NCI-H187 treated with DMSO at 0.1 percent for 48 hours (cell line): Measurements from ENCODE around the gene RWDD2A.

Source experiments
- DNase-seq: peaks from one replicate; lab custom pipeline; 2025; lab: John Stamatoyannopoulos, UW

The RWDD2A gene

DNA sequence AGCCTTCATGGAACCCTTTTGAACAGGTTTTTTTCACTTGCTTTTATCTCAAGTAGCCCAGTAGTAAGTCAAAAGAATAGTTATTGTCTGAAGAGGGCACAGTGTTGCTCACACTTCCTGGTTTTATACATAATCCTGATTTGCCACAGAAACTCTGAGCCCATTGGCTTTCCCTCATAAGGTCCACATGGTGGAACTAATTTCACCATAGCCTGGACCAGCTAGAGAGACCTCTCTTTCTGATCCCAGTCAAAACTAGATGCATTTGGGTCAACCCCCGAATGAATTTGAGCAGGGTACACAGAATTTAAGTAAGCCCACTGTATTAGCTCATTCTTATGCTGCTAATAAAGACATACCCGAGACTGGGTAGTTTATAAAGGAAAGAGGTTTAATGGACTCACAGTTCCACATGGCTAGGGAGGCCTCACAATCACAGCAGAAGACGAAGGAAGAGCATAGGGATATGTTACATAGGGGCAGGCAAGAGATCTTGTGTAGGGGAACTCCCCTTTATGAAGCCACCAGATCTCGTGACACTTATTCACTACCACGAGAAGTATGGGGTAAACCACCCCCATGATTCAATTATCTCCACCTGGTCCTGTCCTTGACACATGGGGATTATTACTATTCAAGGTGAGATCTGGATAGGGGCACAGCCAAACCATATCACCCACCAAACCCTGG lies 6.2 kb downstream of the RWDD2A start:
- no peak for DNase-seq

- no peak for DNase-seq
These were observed 6.7 kb downstream of the RWDD2A start for GRCh38 chr6:83199863-83200225.

- DNase-seq, result no peak
These were observed 8.9 kb downstream of the RWDD2A start for GRCh38 chr6:83202031-83202430.

DNA sequence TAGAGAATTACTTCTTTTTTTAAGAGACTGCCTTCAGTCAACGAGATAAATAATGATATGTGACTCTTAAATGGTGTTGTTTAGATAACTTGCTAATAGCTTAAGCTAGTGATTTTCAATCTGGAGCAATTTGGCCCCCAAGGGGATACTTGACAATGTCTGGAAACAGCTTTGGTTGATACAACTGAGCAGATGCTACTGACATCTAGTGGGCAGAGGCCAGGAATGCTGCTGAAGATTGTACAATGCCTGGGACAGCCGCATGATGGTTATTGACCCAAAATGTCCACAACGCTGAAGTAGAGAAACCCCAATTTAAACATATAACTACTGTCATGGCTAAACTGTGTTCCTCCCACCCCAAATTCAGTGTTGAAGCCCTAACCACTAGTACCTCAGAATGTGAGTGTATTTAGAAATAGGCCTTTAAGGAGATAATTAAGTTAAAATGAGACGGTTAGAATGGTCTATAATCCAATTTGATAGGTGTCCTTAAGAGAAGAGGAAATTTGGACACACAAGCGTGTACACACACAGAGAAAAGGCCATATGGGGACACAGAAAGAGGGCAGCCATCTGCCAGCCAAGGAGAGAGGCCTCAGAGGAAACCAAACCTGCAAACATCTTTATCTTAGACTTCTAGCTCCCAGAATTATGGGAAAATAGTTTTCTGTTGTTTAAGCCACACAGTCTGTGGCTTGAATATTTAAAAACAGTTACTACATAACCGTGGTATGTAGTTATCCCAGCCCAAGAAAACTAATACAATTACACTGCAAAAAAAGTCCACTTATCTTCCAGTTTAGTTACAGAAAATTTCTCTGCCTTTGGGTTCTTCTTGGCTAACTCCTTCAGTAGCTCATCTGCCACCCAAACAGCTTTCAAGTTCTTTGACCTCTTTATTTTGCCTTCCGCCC lies 22.2 kb downstream of the RWDD2A start:
- DNase-seq, result peak; percentile 26

GRCh38 chr6:83216806-83217205 lies 23.6 kb downstream of the RWDD2A start:
- no peak for DNase-seq

GRCh38 chr6:83218646-83219045 lies 25.5 kb downstream of the RWDD2A start:
- no peak for DNase-seq

- no peak for DNase-seq
These were observed 27.0 kb downstream of the RWDD2A start for GRCh38 chr6:83220121-83220520.

GRCh38 chr6:83221276-83221675 lies 28.1 kb downstream of the RWDD2A start:
- no peak for DNase-seq

- DNase-seq, result no peak
These were observed 28.8 kb downstream of the RWDD2A start for GRCh38 chr6:83221889-83222479.

- DNase-seq, result no peak
These were observed 33.4 kb downstream of the RWDD2A start for GRCh38 chr6:83226517-83226916.

GRCh38 chr6:83231146-83231545 lies 38.0 kb downstream of the RWDD2A start:
- DNase-seq, result no peak

DNA sequence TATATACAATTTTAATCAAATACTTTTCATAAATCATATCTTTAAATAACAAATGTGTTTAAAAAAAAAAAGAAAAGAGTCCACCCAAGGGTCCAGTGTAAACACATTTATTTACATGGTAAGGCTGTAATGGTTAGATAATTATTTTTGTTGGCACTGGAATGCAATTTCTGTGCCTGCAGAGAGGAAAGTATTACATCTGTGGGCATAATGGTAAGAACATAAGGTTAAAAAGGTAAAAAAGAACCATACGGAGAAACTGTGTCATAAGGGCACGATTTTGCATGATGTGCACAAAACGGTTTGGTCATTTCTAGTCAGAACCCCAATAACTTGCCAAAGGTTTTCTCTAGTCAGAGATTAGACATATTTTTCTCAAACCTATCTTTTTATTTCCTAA lies 54.3 kb downstream of the RWDD2A start:
- DNase-seq, result no peak
